22Rv1 (cell line): Measurements from ENCODE around the gene WDR27.

Experiments used
- CTCF ChIP-seq: fragments of 450-650 bp; IDR thresholded peaks from 2 replicates; pipeline ENCODE4 v1.5.1; 2017; ENCODE audit warnings: mild to moderate bottlenecking
- ZFX ChIP-seq: fragments of 450-650 bp; IDR thresholded peaks from 2 replicates; pipeline ENCODE4 v1.6.1; 2017; ENCODE audit warnings: antibody characterized with exemption, borderline replicate concordance

- TF ChIP-seq CTCF (no peak), ZFX (no peak)
Observed at GRCh38 chr6:169669889-169670288, 31.9 kb downstream of the WDR27 start.
